Ishikawa (cell line): ENCODE data around the gene ATP9A.

ENCODE experiments used
- EP300 ChIP-seq: IDR thresholded peaks from 2 replicates; pipeline ENCODE4 v1.6.1; 2012; ENCODE audit warnings: borderline replicate concordance
- FOXM1 ChIP-seq: IDR thresholded peaks from 2 replicates; pipeline ENCODE4 v1.6.1; 2012; ENCODE audit warnings: low read depth, borderline replicate concordance
- MAX ChIP-seq: IDR thresholded peaks from 2 replicates; pipeline ENCODE4 v1.6.1; 2012
- REST ChIP-seq: IDR thresholded peaks from 2 replicates; pipeline ENCODE4 v1.6.1; 2012; ENCODE audit warnings: low read depth, mild to moderate bottlenecking
- USF1 ChIP-seq: IDR thresholded peaks from 2 replicates; pipeline ENCODE4 v1.6.1; 2012

GRCh38 chr20:51593584-51593983 is 174.6 kb downstream of the ATP9A start:
- TF ChIP-seq FOXM1 (no peak), REST (no peak), EP300 (no peak), USF1 (no peak), MAX (no peak)
